ENCODE measurements around the gene HOXD4.
A peak's percentile ranks its signal among the peaks of the same experiment; 100 is the strongest.

HOXD4 gene

GRCh38 chr2:176158186-176158591 is 6.8 kb downstream of the HOXD4 start:
- DNase-seq, result peak; percentile 47

- DNase-seq, result no peak
Observed at GRCh38 chr2:176158855-176159662, 7.7 kb downstream of the HOXD4 start.

GRCh38 chr2:176159663-176160250 is 8.4 kb downstream of the HOXD4 start:
- no peak for DNase-seq

- peak; percentile 41 for DNase-seq
Observed at GRCh38 chr2:176160251-176160985, 9.1 kb downstream of the HOXD4 start.

- DNase-seq, result no peak
Observed at GRCh38 chr2:176160986-176161824, 9.9 kb downstream of the HOXD4 start.

- DNase-seq, result peak; percentile 84
Observed at GRCh38 chr2:176161825-176162626, 10.7 kb downstream of the HOXD4 start.

GRCh38 chr2:176162911-176163671 is 11.7 kb downstream of the HOXD4 start:
- DNase-seq, result no peak

- DNase-seq, result no peak
Observed at GRCh38 chr2:176163672-176164056, 12.3 kb downstream of the HOXD4 start.

- DNase-seq, result no peak
Observed at GRCh38 chr2:176164201-176164600, 12.9 kb downstream of the HOXD4 start.

GRCh38 chr2:176164611-176165369 is 13.4 kb downstream of the HOXD4 start:
- no peak for DNase-seq

GRCh38 chr2:176165370-176166050 is 14.2 kb downstream of the HOXD4 start:
- no peak for DNase-seq

- DNase-seq, result no peak
Observed at GRCh38 chr2:176166272-176166671, 14.9 kb downstream of the HOXD4 start.

- DNase-seq, result no peak
Observed at GRCh38 chr2:176167398-176167797, 16.0 kb downstream of the HOXD4 start.

GRCh38 chr2:176169181-176169580 is 17.8 kb downstream of the HOXD4 start:
- DNase-seq, result no peak

GRCh38 chr2:176169711-176170110 is 18.4 kb downstream of the HOXD4 start:
- DNase-seq, result no peak

GRCh38 chr2:176170602-176171305 is 19.4 kb downstream of the HOXD4 start:
- no peak for DNase-seq

- no peak for DNase-seq
Observed at GRCh38 chr2:176171351-176172006, 20.1 kb downstream of the HOXD4 start.

Data from fibroblast of skin of back (primary cell).